ENCODE data around the gene RPL10. TPM values are rescaled to one million over a fixed set of nuclear protein-coding genes. Genes with fewer than 3 reads are reported as not detected.

RPL10 gene
- total RNA-seq, 1 donor from 2014 or later, result 3,042 TPM

- DNase-seq (ENCODE audit: extremely low spot score, unreplicated experiment), result no peak
- no peak overlapping the region for H3K4me3 Mint-ChIP-seq
- peaks cover 7% of the 10 kb centered on the region for H3K4me1 Mint-ChIP-seq (ENCODE audit: unreplicated experiment)
- H3K27ac Mint-ChIP-seq, result no peak overlapping the region
- H3K36me3 Mint-ChIP-seq, result peaks cover 6% of the 10 kb centered on the region
- TF ChIP-seq CTCF (conservative IDR thresholded peaks at IDR 0.05), result no peak
- no peaks in the 10 kb centered on the region for H3K27me3 Mint-ChIP-seq
- H3K9me3 Mint-ChIP-seq, result no peaks in the 10 kb centered on the region
These were observed 34.0 kb downstream of the RPL10 start for GRCh38 chrX:154432210-154432609.

GRCh38 chrX:154433605-154434004 lies 35.4 kb downstream of the RPL10 start:
- H3K36me3 Mint-ChIP-seq, result peaks cover 6% of the 10 kb centered on the region
- no peak for DNase-seq (ENCODE audit: extremely low spot score, unreplicated experiment)
- H3K4me1 Mint-ChIP-seq (ENCODE audit: unreplicated experiment), result peaks cover 7% of the 10 kb centered on the region
- H3K27ac Mint-ChIP-seq, result no peak overlapping the region
- no peak for TF ChIP-seq CTCF (conservative IDR thresholded peaks at IDR 0.05)
- no peaks in the 10 kb centered on the region for H3K9me3 Mint-ChIP-seq
- peak overlapping the region; percentile 10 for H3K4me3 Mint-ChIP-seq
- H3K27me3 Mint-ChIP-seq, result no peaks in the 10 kb centered on the region

- Mint-ChIP-seq H3K27ac (no peak overlapping the region), H3K4me3 (no peak overlapping the region), H3K36me3 (peaks cover 6% of the 10 kb centered on the region), H3K9me3 (no peaks in the 10 kb centered on the region), H3K27me3 (no peaks in the 10 kb centered on the region), H3K4me1 (ENCODE audit: unreplicated experiment) (peaks cover 7% of the 10 kb centered on the region)
- no peak for DNase-seq (ENCODE audit: extremely low spot score, unreplicated experiment)
- no peak for TF ChIP-seq CTCF (conservative IDR thresholded peaks at IDR 0.05)
These were observed 36.4 kb downstream of the RPL10 start for GRCh38 chrX:154434394-154435168.

DNA sequence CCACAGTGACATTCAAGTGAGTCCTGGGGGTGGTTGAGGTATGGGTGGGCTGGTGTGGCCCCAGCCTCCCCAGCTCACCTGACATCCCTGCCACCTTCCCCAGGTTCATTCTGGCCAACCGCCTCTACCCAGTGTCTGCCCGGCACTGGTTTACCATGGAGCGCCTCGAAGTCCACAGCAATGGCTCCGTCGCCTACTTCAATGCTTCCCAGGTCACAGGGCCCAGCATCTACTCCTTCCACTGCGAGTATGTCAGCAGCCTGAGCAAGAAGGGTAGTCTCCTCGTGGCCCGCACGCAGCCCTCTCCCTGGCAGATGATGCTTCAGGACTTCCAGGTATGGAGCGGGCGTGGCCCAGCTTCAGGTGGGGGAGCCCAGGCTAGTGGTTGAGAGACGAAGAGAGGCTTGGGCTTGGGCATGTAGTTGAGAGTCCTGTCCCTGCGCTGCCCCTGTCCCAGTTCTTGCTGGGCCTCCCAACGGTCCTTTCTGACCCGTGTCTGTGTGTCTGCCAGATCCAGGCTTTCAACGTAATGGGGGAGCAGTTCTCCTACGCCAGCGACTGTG lies 37.1 kb downstream of the RPL10 start:
- peaks cover 7% of the 10 kb centered on the region for H3K4me1 Mint-ChIP-seq (ENCODE audit: unreplicated experiment)

GRCh38 chrX:154436374-154436982 lies 38.3 kb downstream of the RPL10 start:
- no peak for TF ChIP-seq CTCF (conservative IDR thresholded peaks at IDR 0.05)
- H3K4me3 Mint-ChIP-seq, result peak overlapping the region; percentile 84
- peaks cover 7% of the 10 kb centered on the region for H3K4me1 Mint-ChIP-seq (ENCODE audit: unreplicated experiment)
- H3K27me3 Mint-ChIP-seq, result no peaks in the 10 kb centered on the region
- no peaks in the 10 kb centered on the region for H3K36me3 Mint-ChIP-seq
- peak overlapping the region; percentile 82 for H3K27ac Mint-ChIP-seq
- no peak for DNase-seq (ENCODE audit: extremely low spot score, unreplicated experiment)
- no peaks in the 10 kb centered on the region for H3K9me3 Mint-ChIP-seq

More for the DNA sequence above, 37.1 kb downstream of the RPL10 start:
- no peak for DNase-seq (ENCODE audit: extremely low spot score, unreplicated experiment)
- TF ChIP-seq CTCF (conservative IDR thresholded peaks at IDR 0.05), result no peak
- Mint-ChIP-seq H3K27me3 (no peaks in the 10 kb centered on the region), H3K9me3 (no peaks in the 10 kb centered on the region), H3K36me3 (peaks cover 6% of the 10 kb centered on the region), H3K27ac (no peak overlapping the region), H3K4me3 (no peak overlapping the region)

All from type B pancreatic cell (in vitro differentiated cells).